H1 (cell line): Measurements from ENCODE around the gene NPY5R. TPM values are rescaled to one million over a fixed set of nuclear protein-coding genes. Genes with fewer than 3 reads are reported as not detected.

ENCODE experiments used
- CTCF ChIA-PET: fragments of 300-600 bp; sonication (Branson Sonifier 250); formaldehyde crosslinking; loops from one replicate; lab custom pipeline; 2021; ENCODE audit not compliant: partially characterized antibody; lab: Charles Lee
- POLR2A ChIA-PET: fragments of 300-600 bp; sonication (Branson Sonifier 250); formaldehyde crosslinking; loops from one replicate; lab custom pipeline; 2021; ENCODE audit warnings: inconsistent platforms; ENCODE audit not compliant: partially characterized antibody; lab: Charles Lee
- DNase-seq, 2 experiments: peaks; one replicate each; pipeline versions ENCODE4 v3.0.0 to v3.0.0-alpha.2; 2010 to 2022; ENCODE audit warnings: low spot score in 2 of 2, low read depth in 1 of 2, mixed read lengths in 1 of 2
- FAIRE-seq: peaks from 2 replicates; lab custom pipeline; 2011; peaks lifted over from hg19 to GRCh38; lab: Jason Lieb, UNC
- H2AFZ ChIP-seq: 2 replicates; pipeline ENCODE4 v1.8.1; 2012; ENCODE audit warnings: low read length, inconsistent platforms
- H2AK5ac ChIP-seq: 2 replicates; pipeline ENCODE4 v1.6.1; 2013; ENCODE audit warnings: low read depth, low read length
- H2BK120ac ChIP-seq: replicated peaks from 2 replicates; pipeline ENCODE3; 2013; ENCODE audit warnings: low read depth, low read length, inconsistent platforms
- H2BK12ac ChIP-seq: 2 replicates; pipeline ENCODE4 v1.6.1; 2013; ENCODE audit warnings: low read depth, low read length
- H2BK15ac ChIP-seq: 2 replicates; pipeline ENCODE4 v1.6.1; 2013; ENCODE audit warnings: low read length
- H2BK20ac ChIP-seq: 2 replicates; pipeline ENCODE4 v1.6.1; 2013; ENCODE audit warnings: low read length
- H2BK5ac ChIP-seq: 2 replicates; pipeline ENCODE4 v1.6.1; 2013; ENCODE audit warnings: low read depth, low read length
- H3K14ac ChIP-seq: 2 replicates; pipeline ENCODE4 v1.6.1; 2013; ENCODE audit warnings: inconsistent platforms; ENCODE audit not compliant: insufficient read length
- H3K18ac ChIP-seq: 2 replicates; pipeline ENCODE4 v1.6.1; 2013; ENCODE audit warnings: low read length; ENCODE audit errors: extremely low read depth
- H3K23ac ChIP-seq: 2 replicates; pipeline ENCODE4 v1.6.1; 2013; ENCODE audit warnings: inconsistent platforms; ENCODE audit not compliant: insufficient read length
- H3K23me2 ChIP-seq: 2 replicates; pipeline ENCODE4 v1.6.1; 2013; ENCODE audit warnings: low read depth, low read length
- H3K27ac ChIP-seq: 2 replicates; pipeline ENCODE4 v1.6.1; 2011; ENCODE audit warnings: low read depth, low read length, inconsistent platforms
- H3K27me3 ChIP-seq, 4 experiments: replicated peaks in 1 of 4; 1 replicate in 1 of 4; 2 replicates in 3 of 4; pipeline versions ENCODE4 v1.6.1 to v1.8.1; 2011 to 2013; ENCODE audit warnings: low read length in 3 of 4, mild to moderate bottlenecking in 3 of 4, inconsistent platforms in 2 of 4, mixed read lengths in 2 of 4, moderate library complexity in 1 of 4; ENCODE audit not compliant: control insufficient read depth in 3 of 4, insufficient read depth in 3 of 4; ENCODE audit errors: extremely low read depth in 1 of 4
- H3K36me3 ChIP-seq, 4 experiments: 2 replicates each; pipeline versions ENCODE4 v1.6.1 to v1.8.1; 2011 to 2013; ENCODE audit warnings: mild to moderate bottlenecking in 4 of 4, low read length in 3 of 4, moderate library complexity in 2 of 4, control low read depth in 1 of 4, inconsistent platforms in 1 of 4; ENCODE audit not compliant: insufficient read depth in 4 of 4, control insufficient read depth in 2 of 4
- H3K4ac ChIP-seq: replicated peaks from 2 replicates; pipeline ENCODE3; 2013; ENCODE audit warnings: low read length, low read depth, mixed read lengths, inconsistent platforms; ENCODE audit not compliant: insufficient read length
- H3K4me1 ChIP-seq, 4 experiments: replicated peaks in 1 of 4; 1 replicate in 1 of 4; 2 replicates in 3 of 4; pipeline versions ENCODE4 v1.6.1 to v1.8.1; 2011 to 2013; ENCODE audit warnings: low read length in 3 of 4, inconsistent platforms in 2 of 4, mixed read lengths in 1 of 4; ENCODE audit not compliant: insufficient read depth in 4 of 4, control insufficient read depth in 3 of 4
- H3K4me2 ChIP-seq, 2 experiments: 2 replicates each; pipeline versions ENCODE4 v1.6.1 to v1.8.1; 2011 to 2013; ENCODE audit warnings: low read depth in 2 of 2, low read length in 2 of 2, control low read depth in 1 of 2, inconsistent platforms in 1 of 2, mild to moderate bottlenecking in 1 of 2; ENCODE audit not compliant: insufficient read depth in 1 of 2
- H3K4me3 ChIP-seq, 4 experiments: fragments of 200-600, 300-600 bp in 1 of 4; sonication (generic), shearing (Covaris generic), sonication (Bioruptor Twin) in 1 of 4; 2 replicates each; pipeline versions ENCODE4 v1.5.1 to v1.8.1; 2011 to 2016; ENCODE audit warnings: low read length in 4 of 4, low read depth in 3 of 4, control low read depth in 2 of 4, inconsistent platforms in 2 of 4, mild to moderate bottlenecking in 2 of 4, mixed read lengths in 1 of 4, moderate library complexity in 1 of 4; ENCODE audit not compliant: insufficient read depth in 2 of 4; ENCODE audit errors: extremely low read depth in 1 of 4
- H3K56ac ChIP-seq: replicated peaks from 2 replicates; pipeline ENCODE3; 2013; ENCODE audit warnings: low read depth, mild to moderate bottlenecking, mixed read lengths, low read length, inconsistent platforms; ENCODE audit not compliant: insufficient read length
- H3K79me1 ChIP-seq: 2 replicates; pipeline ENCODE4 v1.6.1; 2013; ENCODE audit warnings: low read depth, low read length, control low read depth
- H3K79me2 ChIP-seq, 2 experiments: 2 replicates each; pipeline versions ENCODE4 v1.6.1 to v1.8.1; 2012 to 2013; ENCODE audit warnings: low read length in 2 of 2, mild to moderate bottlenecking in 2 of 2, inconsistent platforms in 1 of 2; ENCODE audit not compliant: insufficient read depth in 2 of 2, control insufficient read depth in 1 of 2
- H3K9ac ChIP-seq, 4 experiments: replicated peaks in 1 of 4; 1 replicate in 1 of 4; 2 replicates in 3 of 4; pipeline versions ENCODE4 v1.6.1 to v1.8.1; 2011 to 2013; ENCODE audit warnings: low read depth in 3 of 4, low read length in 3 of 4, control low read depth in 2 of 4, mild to moderate bottlenecking in 2 of 4, moderate library complexity in 2 of 4, inconsistent platforms in 1 of 4; ENCODE audit errors: extremely low read depth in 1 of 4
- H3K9me3 ChIP-seq, 2 experiments: 2 replicates each; pipeline versions ENCODE4 v1.6.1 to v1.8.1; 2012 to 2013; ENCODE audit warnings: mild to moderate bottlenecking in 2 of 2, moderate library complexity in 2 of 2, control low read depth in 1 of 2, inconsistent platforms in 1 of 2, low read depth in 1 of 2, low read length in 1 of 2, mixed read lengths in 1 of 2; ENCODE audit not compliant: insufficient read depth in 2 of 2
- H4K20me1 ChIP-seq, 2 experiments: replicated peaks in 1 of 2; 2 replicates each; pipeline versions ENCODE3 to v1.8.1; 2011 to 2013; ENCODE audit warnings: inconsistent platforms in 2 of 2, low read length in 2 of 2, mild to moderate bottlenecking in 1 of 2; ENCODE audit not compliant: insufficient read depth in 2 of 2, control insufficient read depth in 1 of 2
- H4K5ac ChIP-seq: 2 replicates; pipeline ENCODE4 v1.6.1; 2013; ENCODE audit warnings: low read length, low read depth, mixed read lengths, inconsistent platforms; ENCODE audit not compliant: insufficient read length
- H4K8ac ChIP-seq: 2 replicates; pipeline ENCODE4 v1.8.0; 2013; ENCODE audit warnings: mild to moderate bottlenecking, moderate library complexity, low read length, inconsistent platforms; ENCODE audit not compliant: insufficient read depth; ENCODE audit errors: extremely low read depth
- H4K91ac ChIP-seq: replicated peaks from 2 replicates; pipeline ENCODE3; 2013; ENCODE audit warnings: low read length, mixed read lengths, inconsistent platforms; ENCODE audit not compliant: insufficient read length
- ATF3 ChIP-seq: IDR thresholded peaks from 2 replicates; pipeline ENCODE4 v1.6.1; 2011; ENCODE audit warnings: low read depth, mild to moderate bottlenecking, low read length; ENCODE audit not compliant: insufficient read depth
- CBX8 ChIP-seq: fragments of 300-800, 300-1000 bp; sonication (generic); IDR thresholded peaks from 2 replicates; pipeline ENCODE4 v1.7.1; 2016; ENCODE audit warnings: low read depth, low read length, borderline replicate concordance
- CEBPB ChIP-seq: IDR thresholded peaks from 2 replicates; pipeline ENCODE4 v1.6.1; 2012; ENCODE audit warnings: low read depth, low read length
- HDAC2 ChIP-seq, 2 experiments: fragments of 300-600 bp in 1 of 2; sonication (generic) in 1 of 2; IDR thresholded peaks; 2 replicates each; pipeline ENCODE4 v1.6.1; 2011 to 2012; ENCODE audit warnings: low read depth in 2 of 2, low read length in 2 of 2, mild to moderate bottlenecking in 2 of 2, moderate library complexity in 2 of 2, borderline replicate concordance in 1 of 2, inconsistent platforms in 1 of 2
- JUN ChIP-seq: IDR thresholded peaks from 2 replicates; pipeline ENCODE4 v1.6.1; 2011; ENCODE audit warnings: low read depth, mild to moderate bottlenecking, improper control_type of control experiment, low read length
- JUND ChIP-seq: IDR thresholded peaks from 2 replicates; pipeline ENCODE4 v1.6.1; 2011; ENCODE audit warnings: mild to moderate bottlenecking, improper control_type of control experiment, low read length
- KDM4A ChIP-seq: IDR thresholded peaks from one replicate; pipeline ENCODE4 v1.7.1; 2012; ENCODE audit warnings: low read depth, mild to moderate bottlenecking, moderate library complexity, low read length, inconsistent platforms; ENCODE audit not compliant: severe bottlenecking
- MAFK ChIP-seq: IDR thresholded peaks from 2 replicates; pipeline ENCODE4 v1.6.1; 2012; ENCODE audit warnings: low read depth, mild to moderate bottlenecking, improper control_type of control experiment, low read length
- POLR2AphosphoS5 ChIP-seq: IDR thresholded peaks from 2 replicates; pipeline ENCODE4 v1.6.1; 2011; ENCODE audit warnings: low read depth, low read length
- RFX5 ChIP-seq: IDR thresholded peaks from 2 replicates; pipeline ENCODE4 v1.6.1; 2011; ENCODE audit warnings: low read depth, low read length, improper control_type of control experiment, borderline replicate concordance
- SIRT6 ChIP-seq: IDR thresholded peaks from one replicate; pipeline ENCODE4 v1.7.1; 2012; ENCODE audit warnings: low read length, inconsistent platforms
- SIX5 ChIP-seq: IDR thresholded peaks from 2 replicates; pipeline ENCODE4 v1.6.1; 2011; ENCODE audit warnings: mild to moderate bottlenecking, low read depth, low read length
- TAF1 ChIP-seq: IDR thresholded peaks from 2 replicates; pipeline ENCODE4 v1.6.1; 2011; ENCODE audit warnings: mild to moderate bottlenecking, low read depth, low read length
- TAF7 ChIP-seq: optimal IDR thresholded peaks from 2 replicates; pipeline ENCODE3; 2011; ENCODE audit warnings: low read depth, mild to moderate bottlenecking, inconsistent platforms, low read length, moderate library complexity, borderline replicate concordance
- ZNF274 ChIP-seq: IDR thresholded peaks from 2 replicates; pipeline ENCODE4 v1.7.0; 2012; ENCODE audit warnings: low read length, borderline replicate concordance; ENCODE audit errors: extremely low read depth
- WGBS, 2 experiments: shearing (Covaris generic) in 1 of 2; methylation state at CpG; one replicate each; pipeline versions ENCODE4 v1.1.6 to v1.1.7; 2013 to 2015; ENCODE audit warnings: low lambda C conversion rate in 2 of 2, mixed read lengths in 2 of 2, inconsistent platforms in 1 of 2, low coverage in 1 of 2, missing lambda C conversion rate in 1 of 2; ENCODE audit not compliant: insufficient replicate concordance in 2 of 2, insufficient coverage in 1 of 2, insufficient read length in 1 of 2; ENCODE audit errors: extremely low coverage in 1 of 2, missing lambda C conversion rate in 1 of 2; 5-methylcytosine and 5-hydroxymethylcytosine counted together
- polyA plus RNA-seq, 7 experiments: library from polyadenylated mRNA; depleted of rRNA in 3 of 7; stranded (reverse) in 5 of 7; unstranded in 2 of 7; fragments of >200 nt in 5 of 7; fragments of 200-250 nt in 2 of 7; gene quantifications; 1 replicate in 5 of 7; 2 replicates in 1 of 7; 4 replicates in 1 of 7; pipeline versions ENCODE4 v1.2.1 to v1.2.3, GENCODE V29; 2011 to 2013; ENCODE audit warnings: missing spikeins in 2 of 7, mixed read lengths in 2 of 7
- total RNA-seq: library from RNA; stranded (reverse); fragmentation: NEBNext Ultra II Directional; extraction: Animal tissue kit (Norgen Biotek cat#: 25700); gene quantifications from 2 replicates; pipeline ENCODE4 v1.2.1, GENCODE V29; 2021

Gene NPY5R
- total and polyA plus RNA-seq, 2 of the 8 experiments (the other 6 are each of a cell fraction or from before 2014, with no cell fraction given) = 1.5 to 1.9 TPM

DNA sequence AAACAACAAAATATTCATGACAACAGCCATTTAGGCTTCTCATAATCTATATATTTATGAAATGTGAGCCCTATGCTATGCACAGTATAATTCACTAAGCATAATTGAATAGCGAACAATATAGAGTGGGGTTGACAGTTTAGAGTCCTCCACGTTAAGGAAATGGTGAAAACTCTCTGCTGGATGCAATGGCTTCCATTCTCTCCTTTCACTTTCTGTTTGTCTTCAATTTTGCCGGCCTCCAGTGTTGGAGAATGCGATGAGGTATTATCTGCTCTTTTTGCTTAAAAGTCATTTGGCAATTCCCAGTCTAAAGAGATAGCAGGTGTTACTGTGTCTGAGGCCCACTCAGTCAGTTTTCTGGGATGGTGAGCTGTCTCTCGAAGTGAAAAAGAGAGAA, 52.1 kb downstream of the NPY5R start:
- no peaks in the 10 kb centered on the region for H3K79me1 ChIP-seq
- no peak overlapping the region for H3K56ac ChIP-seq
- H2BK15ac ChIP-seq = no peak overlapping the region
- no peak overlapping the region for H3K4me3 ChIP-seq
- H4K8ac ChIP-seq = no peak overlapping the region
- H2AK5ac ChIP-seq = no peak overlapping the region
- no peak for DNase-seq
- H3K23me2 ChIP-seq = no peaks in the 10 kb centered on the region
- H3K14ac ChIP-seq = no peak overlapping the region
- H3K4ac ChIP-seq = no peak overlapping the region
- H2AFZ ChIP-seq = peak overlapping the region; percentile 81; the same call in 1 of the 2 replicates
- no peaks in the 10 kb centered on the region for H3K79me2 ChIP-seq
- H2BK12ac ChIP-seq = no peak overlapping the region
- H2BK120ac ChIP-seq = no peak overlapping the region
- H3K4me2 ChIP-seq = no peak overlapping the region
- no peak overlapping the region for H2BK5ac ChIP-seq
- no peak overlapping the region for H3K27ac ChIP-seq
- no peaks in the 10 kb centered on the region for H3K36me3 ChIP-seq
- POLR2A ChIA-PET = no interaction called here
- H3K27me3 ChIP-seq = peaks cover 0 to 1% (median 0%) of the 10 kb centered on the region in 4 experiments; a peak in 1 of 7 replicates
- H3K9ac ChIP-seq = no peak overlapping the region
- H2BK20ac ChIP-seq = no peak overlapping the region
- H3K9me3 ChIP-seq = no peaks in the 10 kb centered on the region
- no peaks in the 10 kb centered on the region for H4K20me1 ChIP-seq
- H3K18ac ChIP-seq = no peak overlapping the region
- H3K4me1 ChIP-seq = no peaks in the 10 kb centered on the region
- no peak for FAIRE-seq
- H4K91ac ChIP-seq = no peak overlapping the region
- no peak overlapping the region for H3K23ac ChIP-seq
- 89% methylated on average over 5 of the region's 5 CpGs; no CpG with 5 or more reads in 1 of the 2 experiments for WGBS, 2 experiments
- CTCF ChIA-PET = no interaction called here
- no peak overlapping the region for H4K5ac ChIP-seq
- TF ChIP-seq JUND (no peak), RFX5 (no peak), MAFK (no peak), CEBPB (no peak), JUN (no peak), ATF3 (no peak), SIX5 (no peak), KDM4A (no peak), POLR2AphosphoS5 (no peak), HDAC2 (IDR thresholded peaks at IDR 0.05; ENCODE audit: borderline replicate concordance in 1 of 2, low read depth in 2 of 2, low read length in 2 of 2) (no peak), CBX8 (no peak), SIRT6 (no peak), TAF1 (no peak), TAF7 (no peak), ZNF274 (no peak)
